WERI-Rb-1 (cell line): ENCODE measurements around the gene SEC24B.

ENCODE experiments used
- DNase-seq: peaks from one replicate; pipeline ENCODE4 v3.0.0-alpha.2; 2020
- H3K27ac ChIP-seq: fragments of 250-450 bp; sonication (Bioruptor Pico); 2 replicates; pipeline ENCODE4 v1.5.1; 2020; ENCODE audit warnings: mild to moderate bottlenecking, moderate library complexity
- H3K27me3 ChIP-seq: fragments of 250-450 bp; sonication (Bioruptor Pico); 2 replicates; pipeline ENCODE4 v1.5.1; 2021; ENCODE audit warnings: mild to moderate bottlenecking, low read depth, moderate library complexity; ENCODE audit not compliant: insufficient read depth, severe bottlenecking
- H3K36me3 ChIP-seq: fragments of 250-450 bp; sonication (Bioruptor Pico); 2 replicates; pipeline ENCODE4 v1.5.1; 2020; ENCODE audit warnings: mild to moderate bottlenecking, moderate library complexity
- H3K4me3 ChIP-seq: 2 replicates; pipeline ENCODE4 v1.5.1; 2011; ENCODE audit warnings: low read depth, mild to moderate bottlenecking, control low read depth, low read length
- H3K9me3 ChIP-seq: fragments of 250-450 bp; sonication (Bioruptor Pico); 2 replicates; pipeline ENCODE4 v1.5.1; 2021; ENCODE audit warnings: mild to moderate bottlenecking, moderate library complexity; ENCODE audit not compliant: severe bottlenecking
- TF ChIP-seq, protein P1 (sequence below): IDR thresholded peaks from 2 replicates; pipeline ENCODE4 v1.5.1; 2011; ENCODE audit warnings: low read depth, mild to moderate bottlenecking, control low read depth, inconsistent platforms, low read length

Gene SEC24B

DNA sequence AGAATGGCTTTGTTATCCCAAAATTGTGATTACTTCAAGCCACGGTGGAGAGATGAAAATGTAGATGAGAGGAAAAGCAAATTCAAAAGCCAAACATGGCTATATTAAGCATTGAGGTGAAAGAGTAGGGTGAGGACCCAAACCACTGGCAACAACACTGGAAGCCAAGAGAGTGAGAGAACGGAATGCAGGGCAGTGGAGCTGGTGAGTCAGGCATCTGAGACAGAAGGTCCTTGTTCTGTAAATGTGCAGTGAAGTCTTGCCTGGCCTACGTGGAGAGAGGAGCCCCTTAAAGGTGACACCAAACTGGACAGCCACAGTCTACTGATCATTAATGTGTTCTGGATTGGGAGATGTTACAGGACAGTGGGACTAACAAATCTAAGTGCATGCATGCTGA is 22.8 kb upstream of the SEC24B start:
- Histone ChIP-seq H3K9me3 (no peaks in the 10 kb centered on the region), H3K27ac (no peak overlapping the region), H3K4me3 (no peak overlapping the region), H3K27me3 (no peaks in the 10 kb centered on the region), H3K36me3 (no peaks in the 10 kb centered on the region)
- TF ChIP-seq, protein P1, sequence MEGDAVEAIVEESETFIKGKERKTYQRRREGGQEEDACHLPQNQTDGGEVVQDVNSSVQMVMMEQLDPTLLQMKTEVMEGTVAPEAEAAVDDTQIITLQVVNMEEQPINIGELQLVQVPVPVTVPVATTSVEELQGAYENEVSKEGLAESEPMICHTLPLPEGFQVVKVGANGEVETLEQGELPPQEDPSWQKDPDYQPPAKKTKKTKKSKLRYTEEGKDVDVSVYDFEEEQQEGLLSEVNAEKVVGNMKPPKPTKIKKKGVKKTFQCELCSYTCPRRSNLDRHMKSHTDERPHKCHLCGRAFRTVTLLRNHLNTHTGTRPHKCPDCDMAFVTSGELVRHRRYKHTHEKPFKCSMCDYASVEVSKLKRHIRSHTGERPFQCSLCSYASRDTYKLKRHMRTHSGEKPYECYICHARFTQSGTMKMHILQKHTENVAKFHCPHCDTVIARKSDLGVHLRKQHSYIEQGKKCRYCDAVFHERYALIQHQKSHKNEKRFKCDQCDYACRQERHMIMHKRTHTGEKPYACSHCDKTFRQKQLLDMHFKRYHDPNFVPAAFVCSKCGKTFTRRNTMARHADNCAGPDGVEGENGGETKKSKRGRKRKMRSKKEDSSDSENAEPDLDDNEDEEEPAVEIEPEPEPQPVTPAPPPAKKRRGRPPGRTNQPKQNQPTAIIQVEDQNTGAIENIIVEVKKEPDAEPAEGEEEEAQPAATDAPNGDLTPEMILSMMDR: no peak
- no peak for DNase-seq

DNA sequence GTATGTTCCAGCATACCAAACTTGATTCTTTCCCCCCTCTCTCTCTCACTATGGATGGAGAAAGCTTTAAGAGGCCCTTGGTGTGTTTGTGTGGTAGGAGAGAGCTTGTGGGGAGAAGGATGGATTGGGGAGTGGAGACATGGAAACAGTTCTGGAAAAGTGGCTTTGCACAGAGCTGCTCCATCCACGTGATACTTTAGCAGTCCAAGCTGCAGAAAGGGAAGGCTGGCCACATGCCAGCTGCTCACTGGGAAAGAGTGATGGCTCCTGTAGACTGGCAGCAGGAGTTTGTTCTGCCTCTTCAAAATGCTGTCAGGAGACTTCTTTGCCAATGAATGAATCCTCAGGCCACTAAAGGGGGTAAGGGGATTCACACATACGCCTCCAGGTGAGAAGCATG is 21.7 kb upstream of the SEC24B start:
- Histone ChIP-seq H3K36me3 (no peaks in the 10 kb centered on the region), H3K27me3 (no peaks in the 10 kb centered on the region), H3K27ac (no peak overlapping the region), H3K4me3 (no peak overlapping the region), H3K9me3 (no peaks in the 10 kb centered on the region)
- no peak for DNase-seq
- TF ChIP-seq, protein P1: no peak

DNA sequence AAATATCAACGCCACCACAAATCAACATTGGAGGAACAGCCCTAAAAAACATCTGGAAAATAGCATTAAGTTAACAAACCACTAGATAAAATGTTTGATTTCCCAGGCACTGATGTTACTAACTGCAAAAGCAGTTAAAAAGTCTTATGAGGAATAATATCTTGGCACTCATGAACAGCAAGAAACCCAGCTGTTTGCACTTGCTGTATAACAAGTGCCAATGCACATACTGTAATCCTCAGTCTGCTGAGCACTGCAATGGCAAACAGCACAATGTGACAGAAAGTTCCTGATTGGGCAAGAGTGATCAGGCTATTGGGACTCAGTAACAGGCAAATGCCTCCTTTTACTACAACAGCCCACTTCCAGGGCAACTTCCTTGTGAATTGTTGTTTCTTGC is 20.8 kb upstream of the SEC24B start:
- Histone ChIP-seq H3K27me3 (no peaks in the 10 kb centered on the region), H3K4me3 (no peak overlapping the region), H3K36me3 (no peaks in the 10 kb centered on the region), H3K9me3 (no peaks in the 10 kb centered on the region), H3K27ac (no peak overlapping the region)
- no peak for DNase-seq
- TF ChIP-seq, protein P1: no peak

DNA sequence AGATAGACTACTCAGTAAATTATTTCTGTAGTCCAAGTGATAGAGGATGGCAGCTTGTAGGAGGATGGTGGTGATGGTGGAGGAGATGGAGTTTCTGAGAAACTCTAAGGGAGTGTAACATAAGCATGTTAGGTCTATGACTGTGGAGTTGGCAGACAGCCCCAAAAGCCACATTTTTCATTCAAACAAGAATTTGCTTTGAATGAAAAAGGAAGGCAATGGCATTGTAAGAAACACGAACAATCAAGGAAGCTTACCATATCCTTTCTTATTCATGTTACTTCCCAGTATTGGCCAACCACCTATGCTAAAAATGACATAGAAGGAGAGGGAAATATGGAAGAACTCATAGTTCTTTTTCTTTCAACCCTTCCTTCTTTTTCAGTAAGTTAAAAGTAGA is 18.7 kb upstream of the SEC24B start:
- Histone ChIP-seq H3K27ac (no peak overlapping the region), H3K27me3 (no peaks in the 10 kb centered on the region), H3K9me3 (no peaks in the 10 kb centered on the region), H3K36me3 (no peaks in the 10 kb centered on the region), H3K4me3 (no peak overlapping the region)
- no peak for DNase-seq
- TF ChIP-seq, protein P1: no peak

DNA sequence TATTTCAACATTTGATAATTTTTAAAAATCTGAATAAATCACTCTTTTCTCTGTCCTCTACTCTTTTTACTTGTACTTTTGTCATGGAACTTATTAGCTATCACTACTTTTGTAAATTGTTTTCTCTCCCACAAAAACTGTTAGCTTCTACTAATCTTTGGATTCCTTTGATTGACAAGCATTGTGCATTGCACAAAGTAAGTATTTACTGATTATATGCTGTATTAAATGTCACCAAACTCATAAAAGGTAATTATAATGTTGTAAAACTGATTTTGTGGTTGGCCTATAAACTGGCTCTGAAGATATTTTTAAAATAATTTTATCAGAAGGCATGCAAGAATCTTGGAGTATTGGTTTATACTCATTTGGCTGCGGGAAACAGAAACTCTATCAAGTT is 15.0 kb upstream of the SEC24B start:
- Histone ChIP-seq H3K9me3 (no peaks in the 10 kb centered on the region), H3K4me3 (no peak overlapping the region), H3K36me3 (no peaks in the 10 kb centered on the region), H3K27me3 (no peaks in the 10 kb centered on the region), H3K27ac (no peak overlapping the region)
- no peak for DNase-seq
- TF ChIP-seq, protein P1: no peak

DNA sequence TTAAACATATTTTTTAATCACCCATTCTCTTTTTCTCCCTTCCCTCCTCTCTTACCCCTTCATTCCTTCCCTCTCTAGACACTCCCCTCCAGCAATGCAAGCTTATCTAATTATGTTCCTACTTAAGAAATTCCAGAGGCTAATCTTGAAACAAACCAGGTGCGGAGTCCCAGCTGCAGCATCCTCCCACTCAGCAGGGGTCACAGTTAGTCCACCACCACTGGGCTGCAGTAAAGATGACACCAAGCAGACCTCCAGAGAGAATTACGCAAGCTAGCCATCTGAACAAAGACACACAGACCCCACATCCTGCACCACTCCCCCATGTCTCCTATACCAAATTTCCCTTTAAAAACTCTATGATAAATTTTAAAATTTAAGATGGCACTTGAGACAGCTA is 13.9 kb upstream of the SEC24B start:
- Histone ChIP-seq H3K4me3 (no peak overlapping the region), H3K9me3 (no peaks in the 10 kb centered on the region), H3K27me3 (no peaks in the 10 kb centered on the region), H3K27ac (no peak overlapping the region), H3K36me3 (no peaks in the 10 kb centered on the region)
- DNase-seq: no peak
- TF ChIP-seq, protein P1: no peak
